HUES6 (cell line): ENCODE results near the gene SHLD1.
"Not testable (repeated sequence)": the region's sequence is repeated elsewhere in the genome, so short reads cannot be mapped to it uniquely, and the experiment has no call there.

Experiments used
- H3K27ac ChIP-seq: 2 replicates; pipeline ENCODE4 v1.7.0; 2013; ENCODE audit warnings: low read depth, mild to moderate bottlenecking, low read length, inconsistent platforms
- H3K27me3 ChIP-seq: 2 replicates; pipeline ENCODE4 v1.6.1; 2013; ENCODE audit warnings: low read length; ENCODE audit not compliant: control insufficient read depth, insufficient read depth
- H3K36me3 ChIP-seq: 2 replicates; pipeline ENCODE4 v1.6.1; 2013; ENCODE audit warnings: low read length; ENCODE audit not compliant: control insufficient read depth, insufficient read depth
- H3K4me1 ChIP-seq: 2 replicates; pipeline ENCODE4 v1.6.1; 2013; ENCODE audit warnings: low read length; ENCODE audit not compliant: control insufficient read depth, insufficient read depth
- H3K4me3 ChIP-seq: 2 replicates; pipeline ENCODE4 v1.5.1; 2013; ENCODE audit warnings: low read depth, low read length
- H3K9ac ChIP-seq: one replicate; pipeline ENCODE4 v1.6.1; 2013; ENCODE audit warnings: mild to moderate bottlenecking, low read length
- H3K9me3 ChIP-seq: 2 replicates; pipeline ENCODE4 v1.6.1; 2013; ENCODE audit warnings: low read depth, low read length; ENCODE audit not compliant: control insufficient read depth, insufficient read depth

Gene SHLD1

GRCh38 chr20:5719861-5720403, 30.3 kb upstream of the SHLD1 start:
- H3K27me3 ChIP-seq: no peaks in the 10 kb centered on the region
- H3K4me3 ChIP-seq: no peak overlapping the region
- H3K36me3 ChIP-seq: no peaks in the 10 kb centered on the region
- H3K27ac ChIP-seq: no peak overlapping the region
- no peak overlapping the region for H3K9ac ChIP-seq
- no peaks in the 10 kb centered on the region for H3K4me1 ChIP-seq
- H3K9me3 ChIP-seq: no peaks in the 10 kb centered on the region

- H3K4me3 ChIP-seq: no peak overlapping the region
- H3K27me3 ChIP-seq: no peaks in the 10 kb centered on the region
- no peaks in the 10 kb centered on the region for H3K4me1 ChIP-seq
- no peak overlapping the region for H3K9ac ChIP-seq
- no peaks in the 10 kb centered on the region for H3K9me3 ChIP-seq
- no peak overlapping the region for H3K27ac ChIP-seq
- no peaks in the 10 kb centered on the region for H3K36me3 ChIP-seq
Observed at GRCh38 chr20:5720696-5721095, 29.5 kb upstream of the SHLD1 start.

DNA sequence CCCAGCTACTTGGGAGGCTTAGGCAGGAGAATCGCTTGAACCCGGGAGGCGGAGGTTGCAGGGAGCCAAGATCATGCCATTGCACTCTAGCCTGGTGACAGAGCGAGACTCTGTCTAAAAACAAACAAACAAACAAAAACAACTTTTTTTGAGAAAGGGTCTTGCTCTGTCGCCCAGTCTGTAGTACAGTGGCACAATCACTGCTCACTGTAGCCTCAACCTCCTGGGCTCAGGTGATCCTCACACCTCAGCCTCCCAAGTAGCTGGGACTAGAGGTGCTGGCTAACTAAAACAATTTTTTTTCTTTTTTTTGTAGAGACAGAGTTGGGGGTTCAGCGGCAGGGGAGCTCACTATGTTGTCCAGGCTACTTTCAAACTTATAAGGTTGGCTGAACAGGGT, 28.8 kb upstream of the SHLD1 start:
- H3K27ac ChIP-seq, H3K36me3 ChIP-seq, H3K9me3 ChIP-seq, H3K4me3 ChIP-seq, H3K27me3 ChIP-seq, H3K4me1 ChIP-seq, H3K9ac ChIP-seq: not testable (repeated sequence)

DNA sequence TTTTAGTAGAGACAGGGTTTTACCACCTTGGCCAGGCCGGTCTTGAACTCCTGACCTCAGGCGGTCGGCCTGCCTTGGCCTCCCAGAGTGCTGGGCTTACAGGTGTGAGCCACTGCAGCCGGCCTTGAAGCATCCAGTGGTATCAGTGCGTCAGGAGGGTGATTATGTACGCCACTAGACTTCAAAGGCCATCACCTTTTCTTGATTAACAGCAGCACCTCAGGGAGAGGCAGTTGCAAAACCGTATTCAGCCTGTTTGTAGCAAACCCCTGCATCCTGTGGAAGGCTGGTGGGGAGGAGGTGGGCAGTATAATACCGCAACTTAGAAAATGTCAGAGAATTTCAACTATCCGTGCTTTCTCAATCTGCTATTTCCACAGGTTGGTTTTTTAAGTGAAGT, 27.3 kb upstream of the SHLD1 start:
- Histone ChIP-seq H3K4me3 (no peak overlapping the region), H3K36me3 (no peaks in the 10 kb centered on the region), H3K4me1 (no peaks in the 10 kb centered on the region), H3K9me3 (peaks cover 4% of the 10 kb centered on the region), H3K9ac (no peak overlapping the region), H3K27ac (no peak overlapping the region), H3K27me3 (no peaks in the 10 kb centered on the region)

GRCh38 chr20:5725183-5725463, 25.1 kb upstream of the SHLD1 start:
- H3K4me1 ChIP-seq, H3K27ac ChIP-seq, H3K36me3 ChIP-seq: not testable (repeated sequence)

GRCh38 chr20:5727018-5727515, 23.1 kb upstream of the SHLD1 start:
- Histone ChIP-seq H3K9ac (no peak overlapping the region), H3K36me3 (no peaks in the 10 kb centered on the region), H3K4me3 (no peak overlapping the region), H3K4me1 (no peaks in the 10 kb centered on the region), H3K27ac (no peak overlapping the region), H3K27me3 (no peaks in the 10 kb centered on the region; the same call in 1 of the 2 replicates), H3K9me3 (peaks cover 4% of the 10 kb centered on the region)

More at GRCh38 chr20:5725183-5725463, 25.1 kb upstream of the SHLD1 start:
- not testable (repeated sequence) for H3K9ac ChIP-seq, H3K9me3 ChIP-seq, H3K4me3 ChIP-seq, H3K27me3 ChIP-seq

DNA sequence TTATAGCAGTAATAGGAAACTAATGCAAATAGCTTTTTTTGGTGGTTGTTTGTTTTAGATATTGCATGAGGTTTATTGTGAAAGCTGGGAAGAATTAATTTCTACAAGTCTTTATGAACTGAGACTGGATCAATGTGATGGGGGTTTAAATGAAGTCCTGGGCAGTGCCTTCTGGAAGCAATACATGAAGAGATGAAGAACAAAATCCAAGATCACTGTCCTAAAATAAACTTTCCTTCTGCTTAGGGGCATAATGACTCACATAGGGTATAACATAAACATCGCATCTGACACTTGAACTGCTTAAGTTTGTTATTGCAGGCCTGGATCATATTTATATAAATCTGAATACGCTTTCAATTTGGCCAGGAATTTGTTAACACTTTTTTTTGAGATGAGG, 20.9 kb upstream of the SHLD1 start:
- no peaks in the 10 kb centered on the region for H3K36me3 ChIP-seq
- no peak overlapping the region for H3K27ac ChIP-seq
- H3K9me3 ChIP-seq: peaks cover 4% of the 10 kb centered on the region
- H3K27me3 ChIP-seq: no peaks in the 10 kb centered on the region; the same call in 1 of the 2 replicates
- no peaks in the 10 kb centered on the region for H3K4me1 ChIP-seq
- no peak overlapping the region for H3K4me3 ChIP-seq
- no peak overlapping the region for H3K9ac ChIP-seq

DNA sequence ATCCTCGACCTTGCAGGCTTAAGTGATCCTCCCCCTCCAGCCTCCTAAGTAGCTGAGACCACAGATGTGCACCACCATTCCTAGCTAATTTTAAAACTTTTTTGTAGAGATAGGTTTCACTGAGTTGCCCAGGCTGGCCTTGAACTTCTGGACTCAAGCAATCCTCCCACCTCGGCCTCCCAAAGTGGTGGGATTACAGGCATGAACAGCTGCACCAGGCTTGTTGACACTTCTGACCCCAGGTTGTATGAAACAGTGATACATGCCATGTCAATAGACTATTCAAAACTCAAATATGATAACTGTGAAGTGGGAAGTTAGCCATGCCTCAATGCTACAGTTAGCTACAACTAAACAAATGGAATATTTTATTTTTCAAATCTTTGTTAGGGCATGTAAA, 20.1 kb upstream of the SHLD1 start:
- H3K27me3 ChIP-seq: no peaks in the 10 kb centered on the region; the same call in 1 of the 2 replicates
- no peak overlapping the region for H3K4me3 ChIP-seq
- H3K36me3 ChIP-seq: no peaks in the 10 kb centered on the region
- no peak overlapping the region for H3K27ac ChIP-seq
- H3K4me1 ChIP-seq: no peaks in the 10 kb centered on the region
- H3K9ac ChIP-seq: no peak overlapping the region
- peaks cover 4% of the 10 kb centered on the region for H3K9me3 ChIP-seq

- Histone ChIP-seq H3K27ac (no peak overlapping the region), H3K4me3 (no peak overlapping the region), H3K36me3 (no peaks in the 10 kb centered on the region)
Observed at GRCh38 chr20:5731753-5732366, 18.3 kb upstream of the SHLD1 start.

DNA sequence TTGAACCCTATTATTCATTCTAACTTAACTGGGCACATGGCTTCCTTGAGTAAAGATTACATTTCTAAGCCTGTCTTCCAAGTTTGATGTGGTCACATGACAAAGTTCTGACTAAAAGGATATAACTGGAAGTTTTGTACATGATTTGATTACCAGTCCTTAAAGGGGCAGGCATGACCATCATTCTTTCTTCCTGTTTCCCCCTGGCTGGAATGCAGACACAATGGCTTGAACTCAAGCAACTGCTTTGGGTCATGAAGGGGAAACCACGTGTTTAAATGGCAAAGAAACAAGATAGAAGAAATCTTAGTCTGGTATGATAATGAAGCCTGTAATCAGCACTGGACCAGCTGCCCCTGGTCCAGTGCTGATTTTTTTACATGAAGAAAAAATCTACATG, 15.6 kb upstream of the SHLD1 start:
- Histone ChIP-seq H3K9me3 (no peaks in the 10 kb centered on the region), H3K27ac (no peak overlapping the region)

More at GRCh38 chr20:5731753-5732366, 18.3 kb upstream of the SHLD1 start:
- Histone ChIP-seq H3K27me3 (no peaks in the 10 kb centered on the region; the same call in 1 of the 2 replicates), H3K9ac (no peak overlapping the region), H3K9me3 (peaks cover 4% of the 10 kb centered on the region), H3K4me1 (no peaks in the 10 kb centered on the region)

GRCh38 chr20:5735845-5736510, 14.2 kb upstream of the SHLD1 start:
- H3K27ac ChIP-seq: no peak overlapping the region
- H3K4me1 ChIP-seq: no peaks in the 10 kb centered on the region
- no peaks in the 10 kb centered on the region for H3K36me3 ChIP-seq
- no peaks in the 10 kb centered on the region for H3K9me3 ChIP-seq
- H3K4me3 ChIP-seq: no peak overlapping the region
- H3K9ac ChIP-seq: no peak overlapping the region
- no peaks in the 10 kb centered on the region; the same call in 1 of the 2 replicates for H3K27me3 ChIP-seq

More for the DNA sequence above, 15.6 kb upstream of the SHLD1 start:
- Histone ChIP-seq H3K9ac (no peak overlapping the region), H3K36me3 (no peaks in the 10 kb centered on the region), H3K4me3 (no peak overlapping the region), H3K27me3 (no peaks in the 10 kb centered on the region; the same call in 1 of the 2 replicates), H3K4me1 (no peaks in the 10 kb centered on the region)
